Right ventricle myocardium superior (tissue), 1 donor: Measurements from ENCODE around the gene SLC35F6. TPM values are rescaled to one million over a fixed set of nuclear protein-coding genes. Genes with fewer than 3 reads are reported as not detected.
"Not testable (repeated sequence)": the region's sequence is repeated elsewhere in the genome, so short reads cannot be mapped to it uniquely, and the experiment has no call there.

Experiments used
- ATAC-seq: fragments of 200-7000 bp; cut with Tn5 transposase; one replicate; pipeline ENCODE4 v1.9.1; 2020; ENCODE audit warnings: mild to moderate bottlenecking; ENCODE audit not compliant: poor library complexity
- DNase-seq: peaks from one replicate; pipeline ENCODE4 v3.0.0-alpha.2; 2020
- intact Hi-C: fragments of 100-400 bp; cut with DNase I; formaldehyde crosslinking; loops from one replicate; pipeline ENCODE4 v1.11.2; 2022
- total RNA-seq: library from RNA; stranded (reverse); fragmentation: NEBNext Ultra II Directional; extraction: Animal tissue kit (Norgen Biotek cat#: 25700); gene quantifications from one replicate; pipeline ENCODE4 v1.2.1, GENCODE V29; 2021
- donor health status: DM: no; HTN: yes; CAD: no; lungs with severe emphysema.

SLC35F6 gene
- total RNA-seq, 1 donor from 2014 or later, result 18.3 TPM

DNA sequence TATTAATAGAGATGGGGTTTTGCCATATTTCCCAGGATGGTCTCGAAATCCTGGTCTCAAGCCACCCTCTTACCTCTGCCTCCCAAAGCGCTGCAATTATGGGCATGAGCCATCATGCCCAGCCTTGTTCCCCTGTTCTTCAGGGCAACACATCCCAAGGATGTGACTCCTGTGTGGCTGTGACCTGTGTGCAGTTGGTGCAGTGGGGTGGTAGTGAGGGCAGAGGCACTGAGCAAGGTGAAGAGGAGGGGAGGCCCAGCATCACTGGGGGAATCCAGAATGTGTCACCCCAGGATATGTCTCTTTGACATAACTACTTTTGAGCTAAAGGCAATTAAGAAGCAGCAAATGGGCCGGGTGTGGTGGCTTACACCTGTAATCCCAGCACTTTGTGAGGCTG is 45.1 kb downstream of the SLC35F6 start:
- ATAC-seq, result no peak
- no peak for DNase-seq
- intact Hi-C loops, result no loop called here

DNA sequence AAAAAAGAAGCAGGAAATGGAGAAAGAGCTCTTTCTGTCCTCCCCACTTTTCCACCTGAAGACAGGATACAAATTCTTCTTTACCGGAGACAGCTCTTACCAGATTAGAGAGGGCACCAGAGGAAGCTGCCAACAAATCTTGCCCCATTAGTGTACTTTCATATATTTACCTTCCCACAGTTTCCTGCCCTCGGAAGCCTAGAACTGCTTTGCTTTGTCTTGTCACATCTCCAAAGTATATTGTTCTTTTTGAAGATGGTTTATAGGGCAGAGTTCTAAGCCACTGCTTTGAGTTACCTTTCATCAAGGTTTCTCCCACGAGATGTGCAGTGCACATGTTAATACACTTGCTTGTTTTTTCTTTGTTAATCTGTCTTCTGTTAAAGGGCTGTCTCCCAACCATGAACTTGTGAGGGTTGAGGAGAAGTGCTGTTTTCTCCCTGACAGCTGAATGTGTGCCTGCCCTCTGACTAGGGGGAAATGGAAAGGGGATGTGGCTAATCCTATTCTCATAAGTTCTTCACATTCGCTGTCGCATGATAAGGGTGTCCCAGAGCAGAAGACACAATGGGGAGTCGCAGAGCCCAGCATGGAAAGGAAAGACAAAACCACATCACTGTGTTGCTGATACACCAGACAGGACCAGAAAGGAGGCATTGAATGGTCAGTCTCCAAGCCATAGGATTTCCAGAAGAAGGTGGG is 45.9 kb downstream of the SLC35F6 start:
- intact Hi-C loops, result no loop called here
- DNase-seq, result no peak
- no peak for ATAC-seq

DNA sequence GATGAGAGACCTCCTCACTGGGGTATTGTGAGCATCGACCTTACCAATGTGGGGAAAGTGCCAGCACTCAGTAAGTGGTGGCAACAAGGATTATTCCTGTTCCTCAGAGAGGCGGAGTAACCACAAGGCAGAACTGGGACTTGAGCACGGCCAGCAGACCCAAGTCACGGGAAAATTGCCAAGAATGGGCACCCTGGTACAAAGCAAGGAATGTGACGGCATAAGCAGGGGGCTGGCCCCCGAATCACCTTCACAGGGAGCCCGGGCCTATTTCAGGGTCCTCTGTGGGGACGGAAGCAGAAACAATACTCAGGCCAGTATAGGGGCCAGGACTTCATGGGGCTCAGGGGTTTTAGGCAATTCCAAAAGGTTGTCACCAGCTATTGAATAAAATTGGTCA is 47.2 kb downstream of the SLC35F6 start:
- intact Hi-C loops, result no loop called here
- no peak for ATAC-seq
- no peak for DNase-seq

DNA sequence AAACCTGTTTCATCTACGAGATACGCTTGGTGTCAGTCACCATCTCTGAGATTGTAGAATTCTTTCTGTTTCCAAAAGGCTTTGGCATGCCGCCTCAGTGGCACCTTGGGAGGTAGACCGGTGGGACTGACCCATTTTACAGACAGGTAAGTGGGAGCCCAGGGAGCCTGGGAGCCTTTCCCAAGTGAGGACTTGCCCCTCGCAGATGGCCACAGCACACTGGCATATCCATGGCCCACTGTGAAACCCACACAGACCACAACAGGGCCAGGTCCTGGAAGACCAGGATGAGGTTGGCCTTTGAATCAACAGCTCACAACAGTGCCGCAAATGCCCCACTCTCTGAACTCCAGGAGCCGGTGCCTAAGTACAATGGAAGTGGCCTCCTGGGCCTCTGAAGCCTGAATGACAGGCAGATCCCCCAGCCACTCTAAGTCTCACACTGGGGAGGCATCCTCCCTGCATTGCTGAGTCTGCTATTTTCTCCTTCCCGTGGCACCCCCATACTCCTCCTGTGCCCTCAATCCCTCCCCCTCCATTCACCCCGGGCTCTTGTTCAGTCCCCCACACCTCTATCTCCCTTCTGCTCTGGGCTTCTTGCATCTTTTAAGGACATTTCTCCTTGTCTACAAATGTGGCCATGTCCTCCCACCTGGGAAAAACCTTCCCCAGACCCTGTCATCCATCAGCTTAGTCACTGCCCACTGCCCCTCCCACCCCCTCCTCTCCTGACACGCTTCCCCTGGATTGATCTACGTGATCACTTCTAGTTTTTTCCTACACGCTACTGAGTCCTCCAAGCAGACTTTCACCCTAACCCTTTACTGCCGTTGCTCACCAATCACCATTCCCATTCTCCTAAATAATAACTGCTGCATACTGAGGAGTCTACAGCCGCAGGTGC is 48.0 kb downstream of the SLC35F6 start:
- intact Hi-C loops, result no loop called here
- DNase-seq, result no peak
- no peak for ATAC-seq

DNA sequence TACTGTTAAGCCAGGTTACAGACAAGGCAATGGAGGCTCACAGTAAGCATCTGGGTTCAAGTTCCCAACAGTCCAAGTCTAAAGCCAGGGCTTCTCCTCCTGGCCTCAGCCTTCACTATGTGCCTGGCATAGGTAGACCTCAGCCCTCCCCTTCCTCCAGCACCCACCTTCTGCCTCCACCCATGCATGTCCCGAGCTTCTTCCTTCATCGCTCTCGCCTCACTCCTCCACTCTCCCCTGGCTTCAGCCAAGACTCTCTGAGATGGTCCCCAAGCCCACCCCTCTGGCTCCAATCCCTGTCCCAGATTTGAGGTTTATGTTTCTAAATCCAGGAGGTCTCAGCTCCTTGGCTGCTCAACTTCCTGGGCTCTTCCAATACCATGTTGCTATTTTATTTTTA is 48.6 kb downstream of the SLC35F6 start:
- ATAC-seq, result no peak
- intact Hi-C loops, result no loop called here

DNA sequence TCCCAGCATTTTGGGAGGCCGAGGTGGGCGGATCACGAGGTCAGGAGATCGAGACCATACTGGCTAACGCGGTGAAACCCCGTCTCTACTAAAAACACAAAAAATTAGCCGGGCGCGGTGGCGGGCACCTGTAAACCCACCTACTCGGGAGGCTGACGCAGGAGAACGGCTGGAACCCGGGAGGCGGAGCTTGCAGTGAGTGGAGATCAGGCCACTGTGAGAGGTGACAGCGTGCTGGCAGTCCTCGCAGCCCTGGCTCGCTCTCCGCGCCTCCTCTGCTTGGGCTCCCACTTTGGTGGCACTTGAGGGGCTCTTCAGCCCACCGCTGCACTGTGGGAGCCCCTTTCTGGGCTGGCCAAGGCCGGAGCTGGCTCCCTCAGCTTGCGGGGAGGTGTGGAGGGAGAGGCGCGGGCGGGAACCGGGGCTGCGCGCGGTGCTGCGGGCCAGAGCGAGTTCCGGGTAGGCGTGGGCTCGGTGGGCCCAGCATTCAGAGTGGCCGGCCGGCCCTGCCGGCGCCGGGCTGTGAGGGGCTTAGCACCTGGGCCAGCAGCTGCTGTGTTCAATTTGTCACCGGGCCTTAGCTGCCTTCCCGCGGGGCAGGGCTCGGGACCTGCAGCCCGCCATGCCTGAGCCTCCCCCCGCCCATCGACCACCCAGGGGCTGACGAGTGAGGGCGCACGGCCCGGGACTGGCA is 50.1 kb downstream of the SLC35F6 start:
- intact Hi-C loops, ATAC-seq, DNase-seq: not testable (repeated sequence)

More for the DNA sequence above, 48.6 kb downstream of the SLC35F6 start:
- no peak for DNase-seq

DNA sequence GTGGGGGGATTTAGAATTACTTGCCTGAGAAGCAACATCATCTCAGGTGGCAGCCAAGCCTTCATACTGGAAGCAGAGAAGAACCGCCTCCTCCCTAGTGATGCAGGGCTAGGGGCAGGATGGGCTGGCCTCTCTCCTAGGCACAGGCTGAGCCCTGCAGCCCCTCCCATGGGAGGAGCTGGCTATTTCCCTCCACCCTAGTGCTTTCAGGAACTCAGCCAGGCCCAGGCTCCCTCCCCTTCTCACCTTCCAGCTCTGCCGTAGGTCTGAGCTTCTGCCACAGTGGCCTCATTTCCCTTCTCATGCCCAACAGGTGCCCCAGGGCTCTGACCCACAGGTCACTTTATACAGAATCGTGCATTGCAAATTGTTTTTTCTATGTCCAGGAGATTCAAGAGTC is 52.8 kb downstream of the SLC35F6 start:
- ATAC-seq, result no peak
- no peak for DNase-seq
- intact Hi-C loops, result no loop called here

DNA sequence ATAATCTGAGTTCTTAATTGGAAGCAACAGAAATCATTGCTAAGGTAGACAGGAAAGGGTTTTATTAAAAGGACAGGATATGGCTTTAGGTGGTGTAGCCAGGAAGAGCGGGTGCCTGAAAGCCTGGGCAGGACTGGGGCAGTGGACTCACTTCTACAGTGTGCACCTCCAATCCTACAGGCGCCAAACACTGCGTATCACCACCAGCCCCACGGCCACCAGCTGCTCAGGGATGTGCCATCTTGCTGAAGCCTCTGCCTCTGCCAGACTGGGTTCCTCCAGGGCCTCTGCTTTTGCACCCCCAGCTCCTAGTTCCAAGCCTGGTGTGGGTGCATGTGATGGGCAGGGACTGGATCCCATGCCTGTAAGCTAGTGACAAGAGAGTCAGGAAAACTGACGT is 54.2 kb downstream of the SLC35F6 start:
- no peak for DNase-seq
- intact Hi-C loops, result no loop called here
- ATAC-seq, result no peak

DNA sequence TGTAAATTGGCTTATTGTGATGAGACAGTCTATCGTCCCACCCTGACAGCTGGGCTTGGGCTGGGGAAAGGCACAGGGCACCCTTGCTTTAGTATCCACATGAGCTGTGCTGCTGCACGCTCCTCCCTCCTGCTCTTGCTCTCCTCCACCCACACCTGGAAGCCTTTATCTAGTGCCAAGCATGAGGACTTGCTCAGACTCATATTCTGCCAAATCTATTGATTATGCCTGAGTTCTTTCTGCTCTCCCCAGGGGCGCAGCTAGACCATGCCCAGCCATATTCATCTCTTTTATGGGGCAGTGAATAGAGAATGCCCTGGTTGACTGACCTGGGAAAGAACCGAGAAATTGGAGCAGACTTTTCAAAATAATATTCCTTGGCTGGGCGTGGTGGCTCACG is 54.9 kb downstream of the SLC35F6 start:
- DNase-seq (no peak), ATAC-seq (no peak)
- intact Hi-C loops, result no loop called here

DNA sequence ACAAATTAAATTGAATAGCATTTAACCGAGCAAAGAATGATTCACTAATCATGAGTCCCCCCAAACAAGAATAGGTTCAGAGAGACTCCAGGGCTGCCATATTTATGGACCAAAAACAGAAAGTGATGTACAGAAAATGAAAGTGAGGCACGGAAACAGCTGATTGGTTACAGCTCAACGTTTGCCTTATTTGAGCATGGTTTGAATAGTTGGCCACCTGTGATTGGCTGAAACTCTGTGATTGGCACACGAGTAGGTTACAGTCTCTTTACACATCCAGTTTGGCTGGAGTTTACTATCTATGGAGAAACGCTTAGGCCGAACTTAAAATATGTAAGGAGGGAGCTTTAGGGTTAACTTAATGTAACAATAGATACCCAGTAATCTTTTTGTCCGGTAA is 56.8 kb downstream of the SLC35F6 start:
- DNase-seq, result no peak
- intact Hi-C loops, result no loop called here
- ATAC-seq, result no peak

DNA sequence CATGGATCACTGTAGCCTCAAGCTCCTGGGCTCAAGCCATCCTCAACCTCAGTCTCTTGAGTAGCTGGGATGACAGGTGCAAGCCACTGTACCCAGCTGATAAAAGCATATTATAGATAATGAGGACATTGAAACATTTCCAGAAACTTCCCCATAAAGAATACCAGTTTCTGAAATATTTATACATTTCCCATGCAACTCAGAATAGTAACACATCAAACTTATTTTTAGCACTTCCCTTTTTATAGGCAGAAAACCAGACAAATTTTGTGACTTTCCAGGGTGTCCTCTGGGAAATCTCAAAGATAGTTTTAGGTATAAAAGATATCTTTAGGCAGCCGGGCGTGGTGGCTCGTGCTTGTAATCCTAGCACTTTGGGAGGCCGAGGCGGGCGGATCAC is 58.8 kb downstream of the SLC35F6 start:
- intact Hi-C loops, result no loop called here
- ATAC-seq (no peak), DNase-seq (no peak)

Other genes with a start within 250 kb of the SLC35F6 start
- gene CIB4, start 122.9 kb upstream of the SLC35F6 start, total RNA-seq, result not detected
- 2.7 TPM for gene KCNK3, start 71.6 kb upstream of the SLC35F6 start, total RNA-seq
- gene CENPA, start 21.8 kb downstream of the SLC35F6 start, total RNA-seq, result 0.51 TPM
- gene DPYSL5, start 83.8 kb downstream of the SLC35F6 start, total RNA-seq, result not detected
- gene MAPRE3, start 206.4 kb downstream of the SLC35F6 start, total RNA-seq, result 57.9 TPM